NOMO-1 (cell line): Measurements from ENCODE around the gene PSMB8.
A peak's percentile ranks its signal among the peaks of the same experiment; 100 is the strongest.
"Not testable (repeated sequence)": the region's sequence is repeated elsewhere in the genome, so short reads cannot be mapped to it uniquely, and the experiment has no call there.

ENCODE experiments used
- DNase-seq, 2 experiments: peaks; one replicate each; lab custom pipeline; 2025; ENCODE audit not compliant: unreplicated experiment in 2 of 2; lab: John Stamatoyannopoulos, UW

PSMB8 gene

GRCh38 chr6:32843979-32844838, at the start of gene PSMB8:
Gene PSMB8 (minus strand): TSS chr6:32844047. CDS start chr6:32843996, 51 bp downstream.
- DNase-seq, result peak; percentile 95 to 97

GRCh38 chr6:32890831-32891230, 47.0 kb upstream of the PSMB8 start:
- peak in 1 of 2 experiments; percentile 2 for DNase-seq

GRCh38 chr6:32889533-32889932, 45.7 kb upstream of the PSMB8 start:
- DNase-seq, result no peak

GRCh38 chr6:32888576-32888975, 44.7 kb upstream of the PSMB8 start:
- no peak for DNase-seq

GRCh38 chr6:32887616-32888015, 43.8 kb upstream of the PSMB8 start:
- no peak for DNase-seq

GRCh38 chr6:32886681-32887383, 43.0 kb upstream of the PSMB8 start:
- no peak for DNase-seq

- peak; percentile 7 to 83 for DNase-seq
Observed at GRCh38 chr6:32885698-32886286, 41.9 kb upstream of the PSMB8 start.

- DNase-seq, result no peak
Observed at GRCh38 chr6:32883789-32884188, 39.9 kb upstream of the PSMB8 start.

- no peak for DNase-seq
Observed at GRCh38 chr6:32882879-32883250, 39.0 kb upstream of the PSMB8 start.

- not testable (repeated sequence) for DNase-seq
Observed at GRCh38 chr6:32880962-32881361, 37.1 kb upstream of the PSMB8 start.

- DNase-seq, result no peak
Observed at GRCh38 chr6:32879691-32880090, 35.8 kb upstream of the PSMB8 start.

GRCh38 chr6:32876603-32877002, 32.8 kb upstream of the PSMB8 start:
- no peak for DNase-seq

GRCh38 chr6:32873947-32874346, 30.1 kb upstream of the PSMB8 start:
- DNase-seq, result not testable (repeated sequence)

GRCh38 chr6:32868257-32868788, 24.5 kb upstream of the PSMB8 start:
- DNase-seq, result peak; percentile 53 to 72

- no peak for DNase-seq
Observed at GRCh38 chr6:32867554-32868256, 23.9 kb upstream of the PSMB8 start.

GRCh38 chr6:32867022-32867477, 23.2 kb upstream of the PSMB8 start:
- DNase-seq, result peak; percentile 23 to 51

GRCh38 chr6:32865724-32866443, 22.0 kb upstream of the PSMB8 start:
- no peak for DNase-seq

- DNase-seq, result peak in 1 of 2 experiments; percentile 29
Observed at GRCh38 chr6:32862725-32863124, 18.9 kb upstream of the PSMB8 start.

GRCh38 chr6:32860674-32861073, 16.8 kb upstream of the PSMB8 start:
- no peak for DNase-seq

GRCh38 chr6:32858194-32858593, 14.3 kb upstream of the PSMB8 start:
- no peak for DNase-seq
